HG02852 (cell line): Measurements from ENCODE around the gene MARF1.
"Not testable (repeated sequence)": the region's sequence is repeated elsewhere in the genome, so short reads cannot be mapped to it uniquely, and the experiment has no call there.

ENCODE experiments used
- ATAC-seq: cut with Tn5 transposase; IDR thresholded peaks from one replicate; pipeline ENCODE4 v1.9.1; 2021; ENCODE audit warnings: mild to moderate bottlenecking, moderate library complexity; ENCODE audit not compliant: unreplicated experiment

MARF1 gene

GRCh38 chr16:15621889-15622288, 21.1 kb downstream of the MARF1 start:
- no peak for ATAC-seq

DNA sequence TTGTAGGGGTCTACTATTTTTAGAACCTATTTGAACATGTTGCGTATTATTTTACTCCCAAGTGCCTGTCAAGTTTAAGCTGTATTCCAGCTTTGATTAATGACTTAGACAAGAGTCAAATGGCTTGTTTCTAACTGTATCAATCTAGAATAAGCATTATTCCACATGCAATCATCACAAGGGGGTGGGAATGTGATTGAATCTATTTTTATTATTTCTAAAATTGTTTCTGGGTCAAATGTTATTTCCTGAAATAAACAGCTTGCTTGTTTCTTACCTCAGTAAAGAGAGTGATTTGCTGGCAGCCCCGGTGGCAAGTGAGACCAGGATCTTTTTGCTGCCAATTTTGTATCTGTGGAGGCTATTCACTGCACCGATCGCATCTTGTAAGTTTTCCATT, 21.5 kb downstream of the MARF1 start:
- no peak for ATAC-seq

GRCh38 chr16:15620611-15621195, 22.3 kb downstream of the MARF1 start:
- ATAC-seq, result no peak

DNA sequence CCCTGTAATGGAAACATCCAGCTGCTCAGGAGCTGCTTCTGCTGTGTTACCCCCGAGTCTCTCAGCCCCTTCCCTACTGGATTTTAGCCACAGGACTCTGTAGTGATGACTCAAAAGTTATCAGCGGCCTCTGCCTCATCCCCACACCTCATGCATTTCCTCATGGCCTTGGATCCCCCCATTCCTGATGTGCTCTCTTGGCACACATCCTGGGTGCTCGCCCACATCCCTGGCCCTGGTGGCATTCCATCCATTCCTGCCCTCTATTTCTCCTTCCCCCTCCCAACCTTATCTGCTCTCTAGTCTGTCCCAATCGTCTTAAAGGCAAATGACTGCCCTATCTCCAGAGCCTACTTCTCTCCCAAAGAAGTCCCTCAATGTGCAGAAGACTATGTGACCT, 24.6 kb downstream of the MARF1 start:
- ATAC-seq, result no peak

- ATAC-seq, result no peak
These were observed 25.1 kb downstream of the MARF1 start for GRCh38 chr16:15617901-15618300.

DNA sequence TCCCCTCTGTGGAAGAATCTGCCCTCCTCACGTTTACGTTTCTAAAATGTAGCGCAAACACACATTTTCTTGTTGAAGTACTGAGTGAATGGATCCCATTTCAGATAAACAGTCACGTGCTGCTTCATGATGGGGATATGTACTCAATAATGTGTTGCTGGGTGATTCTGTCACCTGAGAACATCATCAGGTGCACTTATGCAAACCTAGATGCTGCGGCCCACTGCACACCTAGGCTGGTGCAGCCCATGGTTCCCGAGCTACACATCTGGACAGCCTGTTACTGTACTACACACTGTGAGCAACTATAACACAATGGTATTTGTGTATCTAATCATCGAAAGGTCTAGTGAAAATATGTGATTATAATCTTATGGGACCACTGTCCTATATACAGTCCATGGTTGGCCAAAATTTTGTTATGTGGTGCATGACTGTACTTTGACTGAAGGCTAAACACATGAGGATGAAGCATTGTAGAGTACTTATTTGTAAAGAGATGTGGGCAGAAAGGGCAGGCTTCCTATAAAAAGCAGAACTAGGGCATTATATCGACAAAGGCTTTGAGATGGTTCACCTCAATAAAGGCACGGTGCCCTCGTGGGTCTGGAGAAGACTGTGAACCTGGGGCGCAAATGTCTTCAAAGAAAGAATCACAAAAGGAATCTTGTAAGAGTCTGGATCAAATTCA, 26.3 kb downstream of the MARF1 start:
- no peak for ATAC-seq

- ATAC-seq, result no peak
These were observed 26.9 kb downstream of the MARF1 start for GRCh38 chr16:15616012-15616411.

DNA sequence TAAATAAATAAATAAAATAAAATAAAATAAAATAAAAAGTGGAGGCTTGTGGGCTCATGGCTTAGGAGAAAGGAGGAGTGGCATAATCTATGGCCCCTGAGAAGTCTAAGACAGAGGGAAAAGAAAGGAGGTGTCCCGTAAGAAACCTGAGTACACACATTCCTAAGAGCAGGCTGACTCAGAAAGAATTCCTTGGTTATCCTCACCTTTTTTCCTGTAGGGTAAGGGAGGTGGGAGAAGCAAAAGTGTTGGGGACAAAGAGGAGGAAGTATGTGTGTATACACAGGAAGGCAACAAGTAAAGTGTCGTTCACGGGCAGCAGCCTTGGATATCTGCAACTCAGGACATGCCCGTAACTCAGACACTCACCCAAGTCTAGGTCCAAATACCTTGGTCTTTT, 29.3 kb downstream of the MARF1 start:
- no peak for ATAC-seq

DNA sequence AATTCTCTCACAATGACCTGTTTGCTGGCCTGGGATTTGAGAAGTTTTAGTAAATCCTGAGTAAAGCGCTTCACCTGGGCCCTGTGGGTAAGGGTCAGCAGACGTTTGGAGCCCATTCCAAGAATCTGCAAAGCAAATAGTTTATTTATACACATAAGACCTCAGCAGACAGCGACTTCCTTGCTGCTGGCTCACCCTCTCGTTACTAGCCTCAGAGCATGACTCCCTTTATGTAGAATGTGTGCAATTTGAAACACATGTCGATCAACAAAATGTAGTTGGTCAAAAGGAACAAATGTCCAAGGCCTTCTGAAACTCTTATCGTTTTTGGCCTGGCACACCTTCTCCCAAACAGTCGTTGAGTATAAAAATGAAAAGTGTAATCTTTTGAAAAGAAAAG, 31.3 kb downstream of the MARF1 start:
- no peak for ATAC-seq

DNA sequence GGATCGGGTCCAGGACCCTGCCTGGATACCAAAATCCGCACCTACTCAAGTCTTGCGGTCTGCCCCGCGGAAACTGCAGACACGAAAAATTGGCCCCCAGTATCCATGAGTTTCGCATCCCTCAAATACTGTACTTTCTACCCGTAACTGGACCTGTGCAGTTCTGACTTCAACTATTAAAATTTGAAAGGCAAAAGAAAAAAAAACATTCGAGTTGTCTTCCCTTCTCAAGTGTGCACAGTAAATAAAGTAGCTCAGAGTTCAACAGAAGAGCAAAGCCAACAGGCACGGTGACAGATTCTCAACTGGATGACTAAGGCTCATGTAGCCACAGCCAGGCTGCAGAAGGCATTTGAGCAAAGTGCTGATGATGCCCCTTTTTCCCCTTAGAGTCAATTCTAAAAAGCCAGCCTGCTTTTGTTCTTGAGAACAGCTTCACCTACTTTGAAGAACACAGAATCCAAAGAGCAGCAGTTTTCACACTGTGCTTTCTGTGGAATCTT, 32.5 kb downstream of the MARF1 start:
- ATAC-seq, result no peak

DNA sequence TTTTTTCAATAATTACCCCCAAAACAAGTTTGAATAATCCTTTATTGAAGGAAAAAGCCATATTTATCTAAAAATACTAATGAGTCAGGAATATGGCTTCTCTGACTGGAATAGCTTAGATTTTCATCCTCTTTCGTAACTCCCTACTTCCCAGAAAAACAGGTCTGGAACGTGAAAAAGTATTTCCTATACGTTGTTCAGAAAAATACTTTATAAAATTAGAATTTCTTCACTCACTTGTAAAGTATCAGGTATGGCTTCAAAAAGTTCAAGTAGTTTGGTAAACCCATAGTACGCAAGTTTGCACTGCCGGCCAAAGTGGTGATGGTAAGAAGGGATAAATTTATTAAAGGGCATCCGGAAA, 33.7 kb downstream of the MARF1 start:
- no peak for ATAC-seq

GRCh38 chr16:15608398-15609285, 34.3 kb downstream of the MARF1 start:
- no peak for ATAC-seq

DNA sequence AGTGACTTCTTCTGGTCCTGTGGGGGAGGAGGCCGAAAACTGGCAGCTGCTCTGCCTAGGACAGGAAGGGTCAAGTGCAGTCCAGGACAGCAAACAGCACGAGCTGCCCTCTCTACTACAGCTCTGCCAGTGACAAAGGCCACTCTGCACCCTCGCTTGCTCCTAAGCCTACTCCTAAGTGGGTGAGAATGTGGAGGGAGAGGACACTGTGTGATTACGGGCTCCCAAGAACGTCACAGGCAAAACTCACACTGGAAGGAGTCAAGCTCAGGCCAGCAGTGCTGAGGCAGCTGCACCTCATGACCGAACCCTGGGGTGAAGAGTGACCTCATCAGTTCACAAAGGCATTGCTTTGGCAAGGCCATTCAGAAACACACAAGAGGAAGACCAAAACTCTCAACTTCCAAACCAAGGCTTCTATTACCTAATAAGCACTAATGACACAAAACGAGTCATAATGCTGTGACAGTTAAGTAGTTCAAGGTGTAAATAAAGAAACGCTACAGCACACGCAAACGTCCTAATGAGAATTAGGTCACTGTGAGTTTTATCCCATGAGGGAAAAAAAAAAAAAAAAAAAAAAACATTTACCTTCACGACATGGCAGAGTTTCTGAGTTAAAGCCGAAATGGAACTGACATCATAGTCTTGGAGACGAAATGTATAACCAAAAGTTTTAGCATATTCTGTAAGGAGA, 35.1 kb downstream of the MARF1 start:
- ATAC-seq, result no peak

DNA sequence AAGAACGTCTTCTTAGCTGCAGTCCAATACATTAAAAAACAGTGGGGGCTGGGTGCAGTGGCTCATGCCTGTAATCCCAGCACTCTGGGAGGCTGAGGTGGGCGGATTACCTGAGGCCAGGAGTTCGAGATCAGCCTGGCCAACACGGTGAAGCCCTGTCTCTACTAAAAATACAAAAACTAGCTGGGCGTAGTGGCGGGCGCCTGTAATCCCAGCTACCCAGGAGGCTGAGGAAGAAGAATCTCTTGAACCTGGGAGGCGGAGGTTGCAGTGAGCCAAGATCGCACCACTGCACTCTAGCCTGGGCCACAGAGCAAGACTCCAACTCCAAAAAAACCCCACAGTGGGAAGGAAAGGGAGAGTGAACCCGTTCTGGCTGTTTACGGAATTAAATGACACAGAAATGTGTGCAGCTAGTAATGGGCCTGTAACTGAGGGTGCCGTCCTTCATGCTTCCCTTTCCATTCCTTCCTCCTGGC, 35.7 kb downstream of the MARF1 start:
- not testable (repeated sequence) for ATAC-seq

DNA sequence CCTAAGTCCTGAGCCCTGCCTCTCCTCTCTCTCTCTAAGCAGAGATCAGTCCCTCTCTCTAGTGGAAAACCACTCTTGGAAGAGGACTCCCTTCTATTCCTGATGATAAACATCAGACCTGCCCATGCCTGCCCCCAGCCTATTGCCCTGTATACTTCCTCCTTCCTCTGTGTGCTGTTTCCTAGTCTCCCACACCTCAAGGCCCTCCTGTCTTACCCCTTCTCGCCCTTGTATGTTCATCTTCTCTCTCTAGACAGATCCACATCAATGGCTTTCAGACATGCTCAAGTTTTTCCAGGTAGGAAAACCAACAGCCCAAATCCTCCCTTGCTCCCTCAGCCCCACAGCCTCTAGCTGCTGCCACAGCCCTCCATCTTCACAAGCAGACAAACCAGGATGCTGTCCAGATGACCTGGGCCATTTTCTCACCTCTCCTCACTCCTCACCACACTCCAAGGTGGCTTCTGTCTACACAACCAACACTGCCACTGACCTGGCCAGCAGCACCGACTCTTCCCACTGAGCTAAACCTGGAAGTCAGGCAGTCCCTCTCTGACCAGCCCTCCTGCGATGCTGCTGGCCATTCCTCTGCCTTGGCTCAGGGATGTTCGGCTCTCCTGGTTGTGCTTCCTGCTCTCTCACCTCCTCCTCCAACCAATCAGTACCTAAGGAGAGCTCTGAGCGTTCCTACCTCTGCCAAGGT, 36.3 kb downstream of the MARF1 start:
- ATAC-seq, result no peak

- ATAC-seq, result no peak
These were observed 37.0 kb downstream of the MARF1 start for GRCh38 chr16:15605839-15606517.

DNA sequence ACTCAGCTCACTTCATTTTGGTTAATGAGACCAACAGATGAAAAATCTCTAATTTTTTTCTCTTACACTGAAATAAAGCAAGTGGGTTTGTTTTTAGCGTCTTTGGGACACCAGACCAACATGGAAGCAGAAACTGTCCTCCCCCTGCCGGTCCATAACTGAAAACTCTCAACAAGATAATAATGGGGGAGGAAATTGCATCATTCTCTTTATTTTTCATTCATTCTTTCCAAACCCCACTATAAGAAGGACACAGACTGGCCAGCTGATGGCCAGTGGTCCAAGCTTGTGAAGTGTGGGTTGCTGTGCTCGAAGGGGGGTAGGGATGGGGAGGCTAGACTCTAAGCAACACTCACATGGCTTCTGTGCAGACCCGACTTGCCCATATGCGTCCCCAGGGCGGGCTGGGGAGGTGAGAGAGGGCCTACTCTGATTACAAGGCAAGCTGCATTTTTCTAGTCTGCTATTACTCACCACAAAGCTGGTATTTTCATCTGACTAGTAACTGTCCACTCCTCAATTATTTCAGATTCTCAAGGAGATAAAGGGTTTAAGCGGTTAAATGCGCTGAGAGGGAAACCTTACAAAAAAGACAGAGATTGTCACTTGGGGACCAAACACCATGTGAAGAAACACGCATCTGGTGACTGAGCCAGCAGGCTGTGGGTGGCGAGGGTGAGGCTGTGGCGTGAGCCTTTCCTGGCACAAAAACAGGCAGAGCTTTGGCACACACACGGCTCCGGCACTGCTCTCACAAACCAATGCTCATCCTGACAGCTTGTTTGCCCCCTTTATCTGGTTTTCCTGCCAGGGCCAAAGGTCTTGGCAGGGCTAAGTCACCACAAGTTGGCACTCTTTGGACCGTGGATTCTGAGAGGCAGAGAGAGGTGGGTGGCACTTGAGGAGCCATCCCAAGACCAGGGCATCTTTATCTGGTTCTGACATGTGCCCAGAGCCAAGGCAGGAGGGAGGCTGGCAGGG, 38.2 kb downstream of the MARF1 start:
- no peak for ATAC-seq

GRCh38 chr16:15602285-15603044, 40.5 kb downstream of the MARF1 start:
- ATAC-seq, result no peak
